Activated B cell treated with CpG ODN at 0.5 μM for 24 hours (primary cell): Measurements from ENCODE around the gene MAMDC2. TPM values are rescaled to one million over a fixed set of nuclear protein-coding genes. Genes with fewer than 3 reads are reported as not detected.
"Not testable (repeated sequence)": the region's sequence is repeated elsewhere in the genome, so short reads cannot be mapped to it uniquely, and the experiment has no call there.

Source experiments
- ATAC-seq: fragments of 200-7000 bp; cut with Tn5 transposase; one replicate; pipeline ENCODE4 v1.10.0; 2021; ENCODE audit warnings: low read depth, mild to moderate bottlenecking, moderate library complexity
- CTCF ChIA-PET: fragments of 350-600 bp; sonication (Branson Sonifier 250); formaldehyde crosslinking; loops from one replicate; lab custom pipeline; 2021; ENCODE audit warnings: antibody characterized with exemption; lab: Charles Lee
- POLR2A ChIA-PET: fragments of 350-600 bp; sonication (Branson Sonifier 250); formaldehyde crosslinking; loops from one replicate; lab custom pipeline; 2021; ENCODE audit warnings: antibody characterized with exemption; lab: Charles Lee
- DNase-seq: peaks from one replicate; pipeline ENCODE4 v3.0.0; 2022
- H3K27ac Mint-ChIP-seq: one replicate; pipeline ENCODE4 v1.8.0; 2020; ENCODE audit warnings: mixed read lengths
- H3K27me3 Mint-ChIP-seq: one replicate; pipeline ENCODE4 v1.8.0; 2021; ENCODE audit warnings: mixed read lengths
- H3K36me3 Mint-ChIP-seq: one replicate; pipeline ENCODE4 v1.8.0; 2021; ENCODE audit warnings: low read depth, mixed read lengths
- H3K4me1 Mint-ChIP-seq: one replicate; pipeline ENCODE4 v1.8.0; 2021; ENCODE audit warnings: mixed read lengths
- H3K4me3 Mint-ChIP-seq: one replicate; pipeline ENCODE4 v1.8.0; 2020; ENCODE audit warnings: mild to moderate bottlenecking, mixed read lengths
- H3K9me3 Mint-ChIP-seq: one replicate; pipeline ENCODE4 v1.8.0; 2020; ENCODE audit warnings: mixed read lengths
- CTCF ChIP-seq: fragments of 200-600 bp; IDR thresholded peaks from one replicate; pipeline ENCODE4 v1.8.0; 2022; ENCODE audit warnings: antibody characterized with exemption, mild to moderate bottlenecking
- intact Hi-C: fragments of 100-400 bp; cut with micrococcal nuclease; formaldehyde crosslinking; loops from one replicate; pipeline ENCODE4 v1.15.1; 2024
- total RNA-seq: library from RNA; stranded (reverse); gene quantifications from 2 replicates; pipeline ENCODE4 v1.2.3, GENCODE V29; 2022

The MAMDC2 gene
- total RNA-seq, 1 donor from 2014 or later: not detected

GRCh38 chr9:70177121-70177520, 133.5 kb downstream of the MAMDC2 start:
- peaks cover 10% of the 10 kb centered on the region for H3K9me3 Mint-ChIP-seq
- POLR2A ChIA-PET: no interaction called here
- DNase-seq (no peak), ATAC-seq (no peak)
- no peak overlapping the region for H3K27ac Mint-ChIP-seq
- intact Hi-C loops: no loop called here
- H3K36me3 Mint-ChIP-seq: no peaks in the 10 kb centered on the region
- peaks cover 2% of the 10 kb centered on the region for H3K27me3 Mint-ChIP-seq
- CTCF ChIA-PET: no interaction called here
- no peak for TF ChIP-seq CTCF
- no peaks in the 10 kb centered on the region for H3K4me1 Mint-ChIP-seq
- H3K4me3 Mint-ChIP-seq: no peak overlapping the region

- CTCF ChIA-PET: no interaction called here
- TF ChIP-seq CTCF: no peak
- H3K9me3 Mint-ChIP-seq: peaks cover 4% of the 10 kb centered on the region
- intact Hi-C loops: no loop called here
- H3K36me3 Mint-ChIP-seq: peaks cover 2% of the 10 kb centered on the region
- ATAC-seq: no peak
- POLR2A ChIA-PET: no interaction called here
- H3K27me3 Mint-ChIP-seq: peaks cover 9% of the 10 kb centered on the region
- H3K27ac Mint-ChIP-seq: no peak overlapping the region
- no peaks in the 10 kb centered on the region for H3K4me1 Mint-ChIP-seq
- no peak overlapping the region for H3K4me3 Mint-ChIP-seq
- DNase-seq: no peak
Measured at GRCh38 chr9:70192707-70193106, 149.1 kb downstream of the MAMDC2 start.

GRCh38 chr9:70195456-70195855, 151.8 kb downstream of the MAMDC2 start:
- ChIA-PET POLR2A (no interaction called here), CTCF (no interaction called here)
- Mint-ChIP-seq H3K4me3 (no peak overlapping the region), H3K4me1 (no peaks in the 10 kb centered on the region), H3K9me3 (no peaks in the 10 kb centered on the region), H3K27ac (no peak overlapping the region), H3K27me3 (peaks cover 5% of the 10 kb centered on the region), H3K36me3 (no peaks in the 10 kb centered on the region)
- DNase-seq: no peak
- intact Hi-C loops: no loop called here
- no peak for ATAC-seq
- no peak for TF ChIP-seq CTCF

- DNase-seq (no peak), ATAC-seq (no peak)
- Mint-ChIP-seq H3K27ac (no peak overlapping the region), H3K27me3 (peaks cover 4% of the 10 kb centered on the region), H3K4me3 (no peak overlapping the region), H3K9me3 (no peaks in the 10 kb centered on the region), H3K4me1 (no peaks in the 10 kb centered on the region), H3K36me3 (no peaks in the 10 kb centered on the region)
- no peak for TF ChIP-seq CTCF
- CTCF ChIA-PET: no interaction called here
- intact Hi-C loops: no loop called here
- POLR2A ChIA-PET: no interaction called here
Measured at GRCh38 chr9:70197216-70198044, 153.8 kb downstream of the MAMDC2 start.

- H3K36me3 Mint-ChIP-seq, ATAC-seq, H3K27ac Mint-ChIP-seq, CTCF ChIA-PET, H3K9me3 Mint-ChIP-seq, intact Hi-C loops, DNase-seq, H3K4me1 Mint-ChIP-seq, H3K4me3 Mint-ChIP-seq, POLR2A ChIA-PET, H3K27me3 Mint-ChIP-seq: not testable (repeated sequence)
Measured at GRCh38 chr9:70204743-70205142, 161.1 kb downstream of the MAMDC2 start.
